ENCODE results near the gene ATP2C2. TPM values are rescaled to one million over a fixed set of nuclear protein-coding genes. Genes with fewer than 3 reads are reported as not detected.
"Not testable (repeated sequence)": the region's sequence is repeated elsewhere in the genome, so short reads cannot be mapped to it uniquely, and the experiment has no call there.

The ATP2C2 gene
- total RNA-seq, 4 donors from 2014 or later, result 138 to 3,342 (median 155) TPM

- Histone ChIP-seq H3K27me3 (no peaks in the 10 kb centered on the region), H3K36me3 (peaks cover 0 to 2% (median 0%) of the 10 kb centered on the region in 4 donors), H3K9me3 (peaks cover 0 to 4% of the 10 kb centered on the region in 2 donors), H3K27ac (no peak overlapping the region), H3K4me3 (no peak overlapping the region), H3K4me1 (peaks cover 5 to 23% (median 19%) of the 10 kb centered on the region in 4 donors)
- WGBS, 2 donors (ENCODE audit: low coverage in 1 of 2), result 82 to 92% methylated on average over 11 to 17 of the region's 17 CpGs
- in situ Hi-C loops (cut with MboI; ENCODE audit: low pct_ligation_motif_present in 1 of 4, low pct_unique_long_range_greater_than_20kb in 1 of 4, low sequenced_read_pairs in 3 of 4), result no loop called here
- no peak for DNase-seq
- TF ChIP-seq CTCF (IDR thresholded peaks at IDR 0.05) (no peak), POLR2A (IDR thresholded peaks at IDR 0.05) (no peak), EP300 (IDR thresholded peaks at IDR 0.05; ENCODE audit: low read depth) (no peak), POLR2AphosphoS5 (IDR thresholded peaks at IDR 0.05) (no peak)
- intact Hi-C loops (cut with DNase I; ENCODE audit: low total_unique reads), result no loop called here
These were observed 36.1 kb upstream of the ATP2C2 start for GRCh38 chr16:84331998-84332780.

- in situ Hi-C loops (cut with MboI; ENCODE audit: low pct_ligation_motif_present in 1 of 4, low pct_unique_long_range_greater_than_20kb in 1 of 4, low sequenced_read_pairs in 3 of 4) (no loop called here), intact Hi-C loops (cut with DNase I; ENCODE audit: low total_unique reads) (no loop called here)
- Histone ChIP-seq H3K27ac (peak overlapping the region; percentile 70 to 85 (median 78)), H3K4me3 (no peak overlapping the region), H3K27me3 (no peaks in the 10 kb centered on the region), H3K36me3 (no peaks in the 10 kb centered on the region), H3K9me3 (peaks cover 5 to 9% of the 10 kb centered on the region in 2 donors), H3K4me1 (peaks cover 5 to 23% (median 19%) of the 10 kb centered on the region in 4 donors)
- TF ChIP-seq POLR2A (IDR thresholded peaks at IDR 0.05) (no peak), POLR2AphosphoS5 (IDR thresholded peaks at IDR 0.05) (peak in 1 of 3 donors; percentile 56)
- 67% methylated on average over 10 of the region's 10 CpGs; no CpG with 5 or more reads in 1 of the 2 donors for WGBS, 2 donors (ENCODE audit: low coverage in 1 of 2)
- peak; percentile 84 for DNase-seq
These were observed 35.2 kb upstream of the ATP2C2 start for GRCh38 chr16:84332975-84333684.

- Histone ChIP-seq H3K4me1 (peaks cover 5 to 23% (median 19%) of the 10 kb centered on the region in 4 donors), H3K27ac (peak overlapping the region; percentile 70 to 85 (median 78)), H3K27me3 (no peaks in the 10 kb centered on the region), H3K36me3 (no peaks in the 10 kb centered on the region), H3K9me3 (peaks cover 5 to 9% of the 10 kb centered on the region in 2 donors), H3K4me3 (no peak overlapping the region)
- in situ Hi-C loops (cut with MboI; ENCODE audit: low pct_ligation_motif_present in 1 of 4, low pct_unique_long_range_greater_than_20kb in 1 of 4, low sequenced_read_pairs in 3 of 4) (no loop called here), intact Hi-C loops (cut with DNase I; ENCODE audit: low total_unique reads) (no loop called here)
- TF ChIP-seq CTCF (IDR thresholded peaks at IDR 0.05), result no peak
- TF ChIP-seq POLR2AphosphoS5 (IDR thresholded peaks at IDR 0.05), result peak in 1 of 3 donors; percentile 33
- DNase-seq, result peak; percentile 59
- 69% methylated on average over 2 of the region's 3 CpGs; no CpG with 5 or more reads in 1 of the 2 donors for WGBS, 2 donors (ENCODE audit: low coverage in 1 of 2)
These were observed 34.3 kb upstream of the ATP2C2 start for GRCh38 chr16:84334058-84334457.

GRCh38 chr16:84334482-84334881, 33.9 kb upstream of the ATP2C2 start:
- intact Hi-C loops (cut with DNase I; ENCODE audit: low total_unique reads), result no loop called here
- H3K4me3 ChIP-seq, result no peak overlapping the region
- no peaks in the 10 kb centered on the region for H3K27me3 ChIP-seq
- H3K36me3 ChIP-seq, result no peaks in the 10 kb centered on the region
- peaks cover 5 to 23% (median 19%) of the 10 kb centered on the region in 4 donors for H3K4me1 ChIP-seq
- peak overlapping the region; percentile 70 to 85 (median 78) for H3K27ac ChIP-seq
- no peak for DNase-seq
- peaks cover 5 to 9% of the 10 kb centered on the region in 2 donors for H3K9me3 ChIP-seq
- WGBS, 2 donors (ENCODE audit: low coverage in 1 of 2), result 78% methylated on average over 1 of the region's 1 CpG; no CpG with 5 or more reads in 1 of the 2 donors
- TF ChIP-seq POLR2AphosphoS5 (IDR thresholded peaks at IDR 0.05) (no peak), POLR2A (IDR thresholded peaks at IDR 0.05) (no peak), EP300 (IDR thresholded peaks at IDR 0.05; ENCODE audit: low read depth) (no peak), CTCF (IDR thresholded peaks at IDR 0.05) (no peak)
- in situ Hi-C loops (cut with MboI; ENCODE audit: low pct_ligation_motif_present in 1 of 4, low pct_unique_long_range_greater_than_20kb in 1 of 4, low sequenced_read_pairs in 3 of 4), result no loop called here

GRCh38 chr16:84337236-84337635, 31.1 kb upstream of the ATP2C2 start:
- H3K36me3 ChIP-seq; in situ Hi-C loops (cut with MboI; ENCODE audit: low pct_ligation_motif_present in 1 of 4, low pct_unique_long_range_greater_than_20kb in 1 of 4, low sequenced_read_pairs in 3 of 4); H3K27me3 ChIP-seq; H3K9me3 ChIP-seq; DNase-seq; H3K4me3 ChIP-seq; intact Hi-C loops (cut with DNase I; ENCODE audit: low total_unique reads); H3K27ac ChIP-seq: not testable (repeated sequence)
- H3K4me1 ChIP-seq, result peaks cover 7 to 44% (median 33%) of the 10 kb centered on the region in 4 donors
